Gastrocnemius medialis (tissue), 4 donors: ENCODE results near the gene PRKAA1.

ENCODE experiments used
- CTCF ChIP-seq, 5 experiments: fragments of 450-650 bp in 3 of 5; fragments of 200-600 bp in 2 of 5; sonication (generic) in 2 of 5; IDR thresholded peaks in 4 of 5; conservative IDR thresholded peaks in 1 of 5; 1 replicate in 4 of 5; 2 replicates in 1 of 5; pipeline ENCODE4 v1.5.1; 2016 to 2019; ENCODE audit warnings: antibody characterized with exemption in 5 of 5, mild to moderate bottlenecking in 3 of 5, moderate library complexity in 3 of 5
- POLR2A ChIP-seq, 2 donors: fragments of 450-650 bp; IDR thresholded peaks; one replicate each; pipeline ENCODE4 v1.6.1; 2017; ENCODE audit warnings: antibody characterized with exemption in 2 of 2, mild to moderate bottlenecking in 2 of 2, moderate library complexity in 2 of 2

- TF ChIP-seq POLR2A (IDR thresholded peaks at IDR 0.05) = no peak
- no peak for TF ChIP-seq CTCF (IDR thresholded peaks at IDR 0.05 in 4 of 5, conservative IDR thresholded peaks at IDR 0.05 in 1 of 5)
Observed at GRCh38 chr5:40738502-40738901, 59.7 kb downstream of the PRKAA1 start.
